AG04450 (cell line): Measurements from ENCODE around the gene MIP. TPM values are rescaled to one million over a fixed set of nuclear protein-coding genes. Genes with fewer than 3 reads are reported as not detected.

Source experiments
- CTCF ChIA-PET: fragments of 300-600, 350-600 bp; formaldehyde crosslinking; extraction: SDS; loops from one replicate; lab custom pipeline; 2022; ENCODE audit warnings: antibody characterized with exemption, inconsistent platforms; lab: Charles Lee
- POLR2A ChIA-PET: fragments of 350-600 bp; formaldehyde crosslinking; extraction: SDS; loops from one replicate; lab custom pipeline; 2021; ENCODE audit warnings: antibody characterized with exemption, inconsistent platforms; lab: Yijun Ruan, JAX
- DNase-seq: peaks from one replicate; pipeline ENCODE4 v3.0.0-alpha.2; 2011; ENCODE audit warnings: low read depth, low spot score
- H3K27ac ChIP-seq: one replicate; pipeline ENCODE4 v1.5.1; 2012; ENCODE audit warnings: low read depth, low read length, control low read depth
- H3K27me3 ChIP-seq: one replicate; pipeline ENCODE4 v1.6.0; 2012; ENCODE audit warnings: low read length; ENCODE audit not compliant: control insufficient read depth, insufficient read depth
- H3K4me3 ChIP-seq: 2 replicates; pipeline ENCODE4 v1.5.1; 2011; ENCODE audit warnings: mild to moderate bottlenecking, low read depth, low read length, control low read depth
- H3K9me3 ChIP-seq: 2 replicates; pipeline ENCODE4 v1.5.1; 2012; ENCODE audit warnings: low read length; ENCODE audit not compliant: control insufficient read depth, insufficient read depth
- CTCF ChIP-seq: IDR thresholded peaks from 2 replicates; pipeline ENCODE4 v1.5.1; 2011; ENCODE audit warnings: low read depth, low read length, control low read depth, inconsistent platforms
- polyA plus RNA-seq: library from polyadenylated mRNA; depleted of rRNA; stranded (reverse); fragments of >200 nt; gene quantifications from 2 replicates; pipeline ENCODE4 v1.2.3, GENCODE V29; 2011

The MIP gene
- polyA plus RNA-seq, 1 experiment: not detected

- no peak for TF ChIP-seq CTCF
- Histone ChIP-seq H3K4me3 (no peak overlapping the region), H3K9me3 (no peaks in the 10 kb centered on the region), H3K27me3 (no peaks in the 10 kb centered on the region), H3K27ac (no peak overlapping the region)
- no peak for DNase-seq
- CTCF ChIA-PET: interaction anchor here (2.7 kb wide), 1 partner anchor 10 kb away, joined by 15 read pairs; no protein-coding TSS in a partner anchor
- POLR2A ChIA-PET: no interaction called here
Measured at GRCh38 chr12:56474389-56474788, 19.9 kb upstream of the MIP start.

GRCh38 chr12:56469007-56469930, 14.8 kb upstream of the MIP start:
- peak overlapping the region; percentile 93 for H3K4me3 ChIP-seq
- ChIA-PET POLR2A (interaction anchor here (0.6 kb wide), 1 partner anchor 589 kb away, joined by 3 read pairs; no protein-coding TSS in a partner anchor), CTCF (interaction anchor here (1.2 kb wide), 1 partner anchor 167 kb away, joined by 4 read pairs; no protein-coding TSS in a partner anchor)
- H3K27ac ChIP-seq: no peak overlapping the region
- no peaks in the 10 kb centered on the region for H3K27me3 ChIP-seq
- DNase-seq: no peak
- H3K9me3 ChIP-seq: no peaks in the 10 kb centered on the region
- TF ChIP-seq CTCF: no peak

GRCh38 chr12:56468216-56469006, 14.0 kb upstream of the MIP start, which contains the start of gene SPRYD4:
SPRYD4 (plus strand) TSS chr12:56468578; CDS start chr12:56468592, 14 bp downstream.
- ChIA-PET POLR2A (interaction anchor here (1.0 kb wide), 1 partner anchor 152 kb away, joined by 6 read pairs; the partner anchor contains the start of gene CNPY2), CTCF (interaction anchor here (0.6 to 1.2 kb wide), 2 partner anchors 124 to 168 kb away, joined by 3 to 4 read pairs; no protein-coding TSS in a partner anchor)
- H3K9me3 ChIP-seq: no peaks in the 10 kb centered on the region
- DNase-seq: peak; percentile 75
- peak; percentile 24; the same call in 1 of the 2 replicates for TF ChIP-seq CTCF
- H3K27ac ChIP-seq: peak within 1 kb of the TSS; percentile 69
- H3K27me3 ChIP-seq: no peaks in the 10 kb centered on the region
- H3K4me3 ChIP-seq: peak within 1 kb of the TSS; percentile 93

GRCh38 chr12:56462565-56462964, 8.1 kb upstream of the MIP start:
- POLR2A ChIA-PET: no interaction called here
- H3K4me3 ChIP-seq: no peak overlapping the region
- H3K27ac ChIP-seq: no peak overlapping the region
- DNase-seq: no peak
- no peaks in the 10 kb centered on the region for H3K9me3 ChIP-seq
- no peak for TF ChIP-seq CTCF
- no peaks in the 10 kb centered on the region for H3K27me3 ChIP-seq
- CTCF ChIA-PET: interaction anchor here (0.7 to 2.6 kb wide), 3 partner anchors 33 to 273 kb away, joined by 3 to 12 read pairs (median 3); partner anchors contain the start of genes SMARCC2 and STAT2
